ENCODE results near the gene EXOC3.

GRCh38 chr5:396531-396961 is 46.4 kb upstream of the EXOC3 start:
- TF ChIP-seq EED (IDR thresholded peaks at IDR 0.05; ENCODE audit: low read depth) (no peak), POLR2A (IDR thresholded peaks at IDR 0.05; ENCODE audit: low read depth, low read length) (no peak)
- TF ChIP-seq, protein P1, sequence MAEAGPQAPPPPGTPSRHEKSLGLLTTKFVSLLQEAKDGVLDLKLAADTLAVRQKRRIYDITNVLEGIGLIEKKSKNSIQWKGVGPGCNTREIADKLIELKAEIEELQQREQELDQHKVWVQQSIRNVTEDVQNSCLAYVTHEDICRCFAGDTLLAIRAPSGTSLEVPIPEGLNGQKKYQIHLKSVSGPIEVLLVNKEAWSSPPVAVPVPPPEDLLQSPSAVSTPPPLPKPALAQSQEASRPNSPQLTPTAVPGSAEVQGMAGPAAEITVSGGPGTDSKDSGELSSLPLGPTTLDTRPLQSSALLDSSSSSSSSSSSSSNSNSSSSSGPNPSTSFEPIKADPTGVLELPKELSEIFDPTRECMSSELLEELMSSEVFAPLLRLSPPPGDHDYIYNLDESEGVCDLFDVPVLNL (IDR thresholded peaks at IDR 0.05; ENCODE audit: low read depth, low read length) = no peak
